GM10847 (cell line): Measurements from ENCODE around the gene SNX17.

ENCODE experiments used
- POLR2A ChIP-seq: IDR thresholded peaks from 2 replicates; pipeline ENCODE4 v1.6.1; 2011; ENCODE audit not compliant: insufficient read length; ENCODE audit errors: extremely low read depth

The SNX17 gene

GRCh38 chr2:27379383-27379835 is 9.0 kb downstream of the SNX17 start:
- no peak for TF ChIP-seq POLR2A

GRCh38 chr2:27379836-27380625 is 9.6 kb downstream of the SNX17 start:
- no peak for TF ChIP-seq POLR2A

- TF ChIP-seq POLR2A: peak; percentile 62
Observed at GRCh38 chr2:27380626-27381545, 10.5 kb downstream of the SNX17 start, which contains the start of gene ZNF513. Gene ZNF513 (minus strand): TSS chr2:27380734. CDS start chr2:27380526, 208 bp downstream.

DNA sequence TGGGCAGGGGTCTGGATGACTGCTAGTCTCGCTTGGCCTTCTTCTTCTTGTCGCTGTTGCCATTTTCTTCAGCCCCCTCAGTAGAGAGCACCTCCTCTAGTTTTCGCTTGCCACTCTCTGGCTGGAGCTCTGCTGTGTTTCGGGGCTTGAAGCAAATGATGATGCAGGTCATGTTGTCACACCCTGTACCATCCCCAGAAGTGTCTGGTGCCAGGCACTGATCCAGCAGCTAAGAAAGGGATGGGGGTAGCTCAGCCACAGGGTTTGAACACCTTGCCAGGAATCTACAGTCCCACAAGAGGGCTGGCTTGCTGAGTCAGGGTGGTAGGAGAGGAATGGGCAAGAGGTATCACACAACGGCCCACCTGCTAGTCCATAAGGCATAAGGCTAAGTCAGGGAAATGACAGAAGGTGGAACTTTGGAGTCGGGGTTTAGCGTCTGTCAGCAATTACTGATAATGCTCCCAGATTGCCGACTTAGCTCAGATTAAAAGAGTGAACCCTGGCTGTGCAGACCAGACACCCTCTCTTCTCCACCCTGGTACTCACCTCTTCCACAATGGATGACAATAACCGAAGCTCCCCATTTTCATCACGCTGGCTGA is 11.3 kb downstream of the SNX17 start:
- no peak for TF ChIP-seq POLR2A

DNA sequence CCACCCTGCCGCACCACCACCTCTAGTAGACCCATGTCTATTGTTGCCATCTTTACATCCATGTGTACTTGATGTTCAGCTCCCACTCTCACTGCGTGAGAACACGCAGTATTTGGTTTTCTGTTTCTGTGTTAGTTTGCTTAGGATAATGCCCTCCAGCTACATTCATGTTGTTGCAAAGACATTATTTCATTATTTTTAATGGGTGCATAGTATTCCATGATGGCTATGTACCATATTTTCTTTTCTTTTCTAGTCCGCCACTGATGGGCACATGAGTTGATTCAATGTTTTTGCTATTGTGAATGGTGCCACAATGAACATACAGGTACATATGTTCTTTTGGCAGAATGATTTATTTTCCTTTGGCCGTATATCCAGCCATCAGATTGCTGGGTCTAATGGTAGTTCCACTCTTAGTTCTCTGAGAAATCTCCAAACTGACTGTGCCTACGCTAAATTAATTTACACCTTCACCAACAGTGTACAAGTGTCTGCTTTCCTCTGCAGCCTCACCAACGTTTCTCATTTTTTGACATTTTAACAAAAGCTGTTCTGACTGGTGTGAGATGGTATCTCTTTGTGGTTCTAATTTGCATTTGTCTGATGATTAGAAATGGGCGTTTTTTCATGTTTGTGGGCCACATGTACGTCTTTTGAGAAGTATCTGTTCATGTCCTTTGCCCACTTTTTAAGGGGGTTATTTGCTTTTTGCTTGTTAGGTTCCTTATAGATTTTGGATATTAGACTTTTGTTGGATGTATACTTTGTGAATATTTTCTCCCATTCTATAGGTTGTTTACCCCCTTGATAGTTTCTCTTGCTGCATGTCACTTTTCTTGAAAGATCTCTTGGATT is 20.6 kb downstream of the SNX17 start:
- TF ChIP-seq POLR2A: no peak

GRCh38 chr2:27393225-27393624 is 22.8 kb downstream of the SNX17 start:
- no peak for TF ChIP-seq POLR2A

DNA sequence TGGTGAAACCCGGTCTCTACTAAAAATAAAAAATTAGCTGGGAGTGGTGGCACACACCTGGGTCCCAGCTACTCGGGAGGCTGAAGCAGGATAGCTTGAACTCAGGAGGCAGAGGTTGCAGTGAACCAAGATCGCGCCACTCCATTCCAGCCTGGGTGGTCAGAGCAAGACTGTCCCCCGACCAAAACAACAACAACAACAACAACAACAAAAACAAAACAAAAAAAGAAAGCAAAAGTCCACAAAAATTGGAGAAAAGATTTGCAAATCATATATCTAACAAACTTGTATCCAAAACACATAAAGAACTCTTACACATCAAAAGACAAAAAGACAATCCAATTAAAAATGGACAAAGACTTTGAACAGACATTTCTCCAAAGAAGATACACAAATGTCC is 28.5 kb downstream of the SNX17 start:
- TF ChIP-seq POLR2A: no peak

DNA sequence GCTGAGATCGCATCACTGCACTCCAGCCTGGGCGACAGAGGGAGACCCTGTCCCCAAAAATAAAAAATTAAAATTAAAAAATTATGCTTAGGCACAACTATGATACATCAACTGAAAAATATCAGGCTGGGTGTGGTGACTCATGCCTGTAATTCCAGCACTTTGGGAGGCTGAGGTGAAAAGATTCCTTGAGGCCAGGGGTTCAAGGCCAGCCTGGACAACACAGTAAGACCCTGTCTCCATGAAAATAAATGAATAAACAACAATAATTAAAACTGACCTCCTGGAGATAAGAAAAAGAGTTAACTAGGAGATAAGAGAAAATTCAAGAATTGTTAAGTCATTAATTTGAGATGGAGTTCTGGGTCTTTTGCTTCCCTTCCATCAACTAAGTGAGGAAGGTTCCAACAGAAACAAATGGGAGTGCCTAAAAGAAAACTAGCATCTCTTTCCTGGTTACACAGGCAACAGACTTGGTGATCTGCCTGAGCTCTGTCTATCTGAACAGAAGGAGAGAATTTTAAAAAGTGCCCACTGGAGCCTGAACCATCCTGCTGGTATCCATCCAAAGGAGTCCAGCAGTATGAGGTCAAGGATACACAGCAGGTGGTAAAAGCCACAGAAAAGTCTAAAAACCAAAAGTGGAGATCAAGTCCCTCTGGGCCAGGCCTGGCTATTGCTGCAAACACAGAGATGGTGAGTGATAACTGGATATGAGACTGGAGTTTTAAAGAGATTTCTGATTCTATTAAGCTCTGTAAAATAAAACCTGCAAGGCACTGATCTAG is 30.1 kb downstream of the SNX17 start:
- TF ChIP-seq POLR2A: no peak

DNA sequence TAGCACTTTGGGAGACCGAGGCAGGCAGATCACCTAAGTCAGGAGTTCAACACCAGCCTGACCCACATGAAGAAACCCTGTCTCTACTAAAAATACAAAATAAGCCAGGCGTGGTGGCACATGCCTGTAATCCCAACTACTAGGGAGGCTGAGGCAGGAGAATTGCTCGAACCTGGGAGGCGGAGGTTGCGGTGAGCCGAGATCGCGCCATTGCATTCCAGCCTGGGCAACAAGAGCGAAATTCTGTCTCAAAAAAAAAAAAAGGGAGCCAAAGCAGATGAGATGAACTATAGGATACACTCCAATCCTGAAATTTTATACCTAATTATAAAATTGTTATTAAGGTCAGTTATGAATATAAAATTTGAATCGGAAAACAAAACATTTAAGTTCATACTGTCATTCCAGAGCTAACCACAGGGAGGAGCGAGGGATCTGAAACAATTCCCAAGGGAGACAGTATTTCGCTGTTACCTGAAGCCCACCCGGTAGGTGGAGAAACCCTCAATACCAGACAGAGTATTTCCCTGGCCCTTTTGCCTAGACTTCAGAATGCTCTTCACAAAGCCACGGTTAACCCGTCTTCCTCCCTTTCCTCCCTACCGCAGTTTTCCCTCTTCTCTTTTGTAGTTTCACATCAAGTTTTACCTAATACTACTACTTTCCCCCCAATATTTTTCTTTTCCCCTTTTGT is 37.5 kb downstream of the SNX17 start:
- TF ChIP-seq POLR2A: no peak

GRCh38 chr2:27408601-27409320 is 38.3 kb downstream of the SNX17 start:
- no peak for TF ChIP-seq POLR2A

GRCh38 chr2:27409321-27410073 is 39.1 kb downstream of the SNX17 start, which contains the start of gene PPM1G:
Gene PPM1G (minus strand): TSS chr2:27409591. CDS start chr2:27409422, 169 bp downstream.
- peak; percentile 92 for TF ChIP-seq POLR2A
